BE2C (cell line): Measurements from ENCODE around the gene GAPT.

ENCODE experiments used
- DNase-seq: peaks from one replicate; pipeline ENCODE4 v3.0.0-alpha.2; 2020
- H3K27me3 ChIP-seq: fragments of 250-450 bp; sonication (Bioruptor Pico); 2 replicates; pipeline ENCODE4 v1.5.1; 2020; ENCODE audit warnings: mild to moderate bottlenecking
- H3K36me3 ChIP-seq: fragments of 250-450 bp; sonication (Bioruptor Pico); 2 replicates; pipeline ENCODE4 v1.5.1; 2020; ENCODE audit warnings: mild to moderate bottlenecking
- H3K4me1 ChIP-seq: fragments of 250-450 bp; sonication (Bioruptor Pico); 2 replicates; pipeline ENCODE4 v1.5.1; 2020
- H3K4me3 ChIP-seq: 2 replicates; pipeline ENCODE4 v1.5.1; 2011; ENCODE audit warnings: low read depth, low read length
- H3K9me3 ChIP-seq: fragments of 250-450 bp; sonication (Bioruptor Pico); 2 replicates; pipeline ENCODE4 v1.5.1; 2020
- TF ChIP-seq, protein P1 (sequence below): IDR thresholded peaks from 2 replicates; pipeline ENCODE4 v1.5.1; 2012; ENCODE audit warnings: mild to moderate bottlenecking, low read depth, low read length

GAPT gene

DNA sequence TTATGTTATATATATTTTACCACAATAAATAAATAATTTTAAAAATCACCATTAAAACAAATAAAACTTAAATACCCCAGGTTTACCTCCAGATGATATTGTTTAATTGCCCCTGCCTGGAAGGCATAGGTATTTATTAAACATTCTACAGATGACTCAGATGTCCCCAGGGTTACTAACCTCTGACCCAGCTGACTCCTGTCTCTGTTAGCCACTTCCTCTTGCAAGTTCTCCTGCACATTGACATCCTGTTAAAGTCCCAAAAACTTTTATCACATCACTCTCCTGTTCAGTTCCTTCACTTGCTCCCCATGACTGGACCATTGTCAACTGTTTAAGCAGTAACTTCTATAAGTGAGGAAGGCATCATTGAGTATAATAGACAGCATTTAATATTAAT is 54.7 kb downstream of the GAPT start:
- Histone ChIP-seq H3K36me3 (no peaks in the 10 kb centered on the region), H3K27me3 (no peaks in the 10 kb centered on the region), H3K4me3 (no peak overlapping the region), H3K9me3 (no peaks in the 10 kb centered on the region), H3K4me1 (peaks cover 10% of the 10 kb centered on the region)
- no peak for DNase-seq
- TF ChIP-seq, protein P1, sequence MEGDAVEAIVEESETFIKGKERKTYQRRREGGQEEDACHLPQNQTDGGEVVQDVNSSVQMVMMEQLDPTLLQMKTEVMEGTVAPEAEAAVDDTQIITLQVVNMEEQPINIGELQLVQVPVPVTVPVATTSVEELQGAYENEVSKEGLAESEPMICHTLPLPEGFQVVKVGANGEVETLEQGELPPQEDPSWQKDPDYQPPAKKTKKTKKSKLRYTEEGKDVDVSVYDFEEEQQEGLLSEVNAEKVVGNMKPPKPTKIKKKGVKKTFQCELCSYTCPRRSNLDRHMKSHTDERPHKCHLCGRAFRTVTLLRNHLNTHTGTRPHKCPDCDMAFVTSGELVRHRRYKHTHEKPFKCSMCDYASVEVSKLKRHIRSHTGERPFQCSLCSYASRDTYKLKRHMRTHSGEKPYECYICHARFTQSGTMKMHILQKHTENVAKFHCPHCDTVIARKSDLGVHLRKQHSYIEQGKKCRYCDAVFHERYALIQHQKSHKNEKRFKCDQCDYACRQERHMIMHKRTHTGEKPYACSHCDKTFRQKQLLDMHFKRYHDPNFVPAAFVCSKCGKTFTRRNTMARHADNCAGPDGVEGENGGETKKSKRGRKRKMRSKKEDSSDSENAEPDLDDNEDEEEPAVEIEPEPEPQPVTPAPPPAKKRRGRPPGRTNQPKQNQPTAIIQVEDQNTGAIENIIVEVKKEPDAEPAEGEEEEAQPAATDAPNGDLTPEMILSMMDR = no peak
